ENCODE measurements around the gene SLX4IP. TPM values are rescaled to one million over a fixed set of nuclear protein-coding genes. Genes with fewer than 3 reads are reported as not detected.

Gene SLX4IP
- total RNA-seq, 1 experiment from 2014 or later: 11.1 TPM

DNA sequence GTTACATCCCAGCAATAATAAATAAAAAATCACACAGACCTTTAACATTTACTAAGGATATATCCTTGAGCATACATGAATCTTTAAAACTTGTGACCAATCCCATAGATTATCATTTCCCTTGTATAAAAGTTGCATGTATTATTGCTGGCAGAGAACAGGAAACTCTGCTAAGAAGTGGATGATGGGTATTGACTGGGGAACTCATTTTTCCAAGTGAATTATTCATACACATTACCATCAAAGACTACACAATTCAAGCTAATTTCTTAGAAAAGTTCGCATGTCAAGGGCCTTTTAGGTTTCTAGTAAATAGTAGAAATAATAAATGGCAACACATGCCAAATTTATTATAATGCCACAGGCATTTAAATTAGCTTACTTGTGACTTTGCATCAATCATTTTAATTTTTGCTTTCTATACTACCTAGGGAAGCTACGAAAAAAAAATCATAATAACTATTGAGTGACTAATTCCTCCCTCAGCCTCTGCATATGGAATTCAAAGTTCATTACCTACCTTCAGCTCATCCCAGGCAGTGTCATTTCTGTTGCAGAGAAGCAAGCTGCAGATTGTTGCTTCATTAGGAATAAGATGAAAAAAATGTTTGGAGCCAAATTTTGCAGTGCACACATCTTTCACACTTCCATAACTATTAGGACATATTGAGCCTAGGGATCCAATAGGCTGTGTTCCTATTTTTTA lies 26.8 kb upstream of the SLX4IP start:
- H3K36me3 ChIP-seq (ENCODE audit: control insufficient read depth in 1 of 2, insufficient read depth in 2 of 2, low read length in 2 of 2): peaks cover 10 to 13% of the 10 kb centered on the region in 2 experiments; a peak in 3 of 4 replicates
- ATAC-seq (no peak), DNase-seq (ENCODE audit: low read depth, low spot score) (no peak)
- no peaks in the 10 kb centered on the region for H3K9me3 ChIP-seq (ENCODE audit: control insufficient read depth in 1 of 2, insufficient read depth in 1 of 2, low read depth in 1 of 2, low read length in 2 of 2)
- no peaks in the 10 kb centered on the region for H3K27me3 ChIP-seq (ENCODE audit: insufficient read depth, low read length)
- H3K4me1 ChIP-seq (ENCODE audit: control insufficient read depth in 1 of 2, insufficient read depth in 2 of 2, low read length in 2 of 2): no peaks in the 10 kb centered on the region
- H3K79me2 ChIP-seq (ENCODE audit: insufficient read depth, low read length): no peaks in the 10 kb centered on the region
- no peak overlapping the region for H3K9ac ChIP-seq (ENCODE audit: low read length)
- H3K4me3 ChIP-seq (replicated peaks in 1 of 2; ENCODE audit: low read depth in 1 of 2, low read length in 2 of 2): no peak overlapping the region
- intact Hi-C loops (cut with micrococcal nuclease): no loop called here
- ChIA-PET POLR2A (no interaction called here), RAD21 (ENCODE audit: low non-redundant PET in 1 of 2, low total read pairs in 2 of 2, uncharacterized antibody in 2 of 2, unreplicated experiment in 2 of 2) (interaction anchor here in 1 of 2 experiments (0.6 kb wide), 1 partner anchor 8 kb away, joined by 3 read pairs; no protein-coding TSS in a partner anchor), CTCF (no interaction called here)
- no peak overlapping the region for H3K27ac ChIP-seq (ENCODE audit: low read depth, low read length)
- H2AFZ ChIP-seq (ENCODE audit: low read depth, low read length, poor library complexity, severe bottlenecking): no peak overlapping the region
- H4K20me1 ChIP-seq (ENCODE audit: insufficient read depth): 0 out of 2 replicates have a peak, but pooled peaks cover 2% of the 10 kb centered on the region
- no peaks in the 10 kb centered on the region for H3K9me2 ChIP-seq (ENCODE audit: insufficient read depth)
- BruUV-seq (replicated peaks): no TSS peak
- H3K4me2 ChIP-seq (ENCODE audit: low read length): no peak overlapping the region
- TF ChIP-seq, protein P1, sequence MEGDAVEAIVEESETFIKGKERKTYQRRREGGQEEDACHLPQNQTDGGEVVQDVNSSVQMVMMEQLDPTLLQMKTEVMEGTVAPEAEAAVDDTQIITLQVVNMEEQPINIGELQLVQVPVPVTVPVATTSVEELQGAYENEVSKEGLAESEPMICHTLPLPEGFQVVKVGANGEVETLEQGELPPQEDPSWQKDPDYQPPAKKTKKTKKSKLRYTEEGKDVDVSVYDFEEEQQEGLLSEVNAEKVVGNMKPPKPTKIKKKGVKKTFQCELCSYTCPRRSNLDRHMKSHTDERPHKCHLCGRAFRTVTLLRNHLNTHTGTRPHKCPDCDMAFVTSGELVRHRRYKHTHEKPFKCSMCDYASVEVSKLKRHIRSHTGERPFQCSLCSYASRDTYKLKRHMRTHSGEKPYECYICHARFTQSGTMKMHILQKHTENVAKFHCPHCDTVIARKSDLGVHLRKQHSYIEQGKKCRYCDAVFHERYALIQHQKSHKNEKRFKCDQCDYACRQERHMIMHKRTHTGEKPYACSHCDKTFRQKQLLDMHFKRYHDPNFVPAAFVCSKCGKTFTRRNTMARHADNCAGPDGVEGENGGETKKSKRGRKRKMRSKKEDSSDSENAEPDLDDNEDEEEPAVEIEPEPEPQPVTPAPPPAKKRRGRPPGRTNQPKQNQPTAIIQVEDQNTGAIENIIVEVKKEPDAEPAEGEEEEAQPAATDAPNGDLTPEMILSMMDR (IDR thresholded peaks at IDR 0.05 in 2 of 3, conservative IDR thresholded peaks at IDR 0.05 in 1 of 3; ENCODE audit: borderline replicate concordance in 1 of 3, insufficient read depth in 1 of 3, low read depth in 2 of 3, low read length in 2 of 3): no peak
- TF ChIP-seq SRF (IDR thresholded peaks at IDR 0.05; ENCODE audit: low read depth) (no peak), EZH2 (IDR thresholded peaks at IDR 0.05) (no peak), ZNF274 (IDR thresholded peaks at IDR 0.05; ENCODE audit: low read depth, low read length) (no peak), JUND (IDR thresholded peaks at IDR 0.05) (no peak), EGR1 (IDR thresholded peaks at IDR 0.05; ENCODE audit: low read depth) (no peak), RAD21 (IDR thresholded peaks at IDR 0.05; ENCODE audit: low read depth) (no peak), REST (IDR thresholded peaks at IDR 0.05; ENCODE audit: low read depth) (no peak), CEBPB (IDR thresholded peaks at IDR 0.05; ENCODE audit: low read depth) (no peak), TCF7L2 (IDR thresholded peaks at IDR 0.05; ENCODE audit: borderline replicate concordance, extremely low read depth, insufficient read depth, insufficient read length) (no peak), SIN3A (IDR thresholded peaks at IDR 0.05; ENCODE audit: low read depth) (no peak), ELF1 (IDR thresholded peaks at IDR 0.05; ENCODE audit: borderline replicate concordance, low read depth) (no peak), POLR2A (IDR thresholded peaks at IDR 0.05; ENCODE audit: borderline replicate concordance, extremely low read depth, insufficient read depth, insufficient read length) (no peak), EZH2phosphoT487 (IDR thresholded peaks at IDR 0.05; ENCODE audit: borderline replicate concordance) (no peak), CBX3 (IDR thresholded peaks at IDR 0.05; ENCODE audit: low read depth) (no peak), FOSL1 (IDR thresholded peaks at IDR 0.05; ENCODE audit: low read depth) (no peak), ZBTB33 (IDR thresholded peaks at IDR 0.05; ENCODE audit: extremely low read depth, insufficient replicate concordance, low read length) (no peak), SP1 (IDR thresholded peaks at IDR 0.05; ENCODE audit: low read depth) (no peak), ZFX (IDR thresholded peaks at IDR 0.05) (no peak)
- TF ChIP-seq, protein P2, sequence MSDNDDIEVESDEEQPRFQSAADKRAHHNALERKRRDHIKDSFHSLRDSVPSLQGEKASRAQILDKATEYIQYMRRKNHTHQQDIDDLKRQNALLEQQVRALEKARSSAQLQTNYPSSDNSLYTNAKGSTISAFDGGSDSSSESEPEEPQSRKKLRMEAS (IDR thresholded peaks at IDR 0.05): no peak

Measured in HCT116 (cell line).